HepG2 (cell line): ENCODE data around the gene KIAA2012. TPM values are rescaled to one million over a fixed set of nuclear protein-coding genes. Genes with fewer than 3 reads are reported as not detected.
A peak's percentile ranks its signal among the peaks of the same experiment; 100 is the strongest.

ENCODE experiments used
- ELK4 ChIP-seq: sonication (generic); formaldehyde crosslinking; IDR thresholded peaks from 2 replicates; pipeline ENCODE4 v1.9.0; 2021; ENCODE audit warnings: missing genetic modification reagents, borderline replicate concordance
- MEIS1 ChIP-seq: sonication (generic); formaldehyde crosslinking; IDR thresholded peaks from 2 replicates; pipeline ENCODE4 v1.9.0; 2021; ENCODE audit warnings: mild to moderate bottlenecking, missing genetic modification reagents, moderate library complexity, borderline replicate concordance
- MIXL1 ChIP-seq: IDR thresholded peaks from 2 replicates; pipeline ENCODE4 v1.6.1; 2016
- PATZ1 ChIP-seq: sonication (generic); formaldehyde crosslinking; IDR thresholded peaks from 2 replicates; pipeline ENCODE4 v1.4.0; 2020; ENCODE audit warnings: missing genetic modification reagents
- PCBP1 ChIP-seq: fragments of 200-400 bp; formaldehyde crosslinking; IDR thresholded peaks from 2 replicates; pipeline ENCODE4 v1.6.1; 2017; ENCODE audit warnings: mild to moderate bottlenecking, low read depth, low read length, borderline replicate concordance
- REST ChIP-seq, 2 experiments: IDR thresholded peaks; 2 replicates each; pipeline ENCODE4 v1.6.1; 2011 to 2012; ENCODE audit warnings: low read length in 2 of 2, borderline replicate concordance in 1 of 2, low read depth in 1 of 2, mild to moderate bottlenecking in 1 of 2, moderate library complexity in 1 of 2
- ZBTB26 ChIP-seq: IDR thresholded peaks from 2 replicates; pipeline ENCODE4 v1.6.1; 2016; ENCODE audit warnings: missing compliant biosample characterization, missing genetic modification reagents, borderline replicate concordance
- ZNF205 ChIP-seq: IDR thresholded peaks from 2 replicates; pipeline ENCODE4 v1.6.1; 2018; ENCODE audit warnings: missing biosample characterization, missing genetic modification reagents
- ZNF276 ChIP-seq: sonication (generic); formaldehyde crosslinking; IDR thresholded peaks from 2 replicates; pipeline ENCODE4 v1.4.0; 2020; ENCODE audit warnings: mild to moderate bottlenecking, low read depth, missing genetic modification reagents
- ZNF362 ChIP-seq: sonication (generic); formaldehyde crosslinking; IDR thresholded peaks from 2 replicates; pipeline ENCODE4 v1.4.0; 2020; ENCODE audit warnings: missing genetic modification reagents, mild to moderate bottlenecking, borderline replicate concordance
- ZXDC ChIP-seq: sonication (generic); formaldehyde crosslinking; IDR thresholded peaks from 2 replicates; pipeline ENCODE4 v1.5.0; 2020; ENCODE audit warnings: mild to moderate bottlenecking, missing genetic modification reagents
- polyA plus RNA-seq, 8 experiments: library from polyadenylated mRNA; depleted of rRNA in 3 of 8; stranded (reverse) in 7 of 8; unstranded in 1 of 8; fragments of >200 nt; fragmentation: Illumina TruSeq in 4 of 8; extraction: Trizol in 4 of 8; gene quantifications; 2 replicates each; pipeline versions ENCODE4 v1.2.1 to v1.2.3, GENCODE V29; 2011 to 2016; ENCODE audit warnings: low read depth in 4 of 8, missing spikeins in 1 of 8, mixed read lengths in 1 of 8; ENCODE audit not compliant: insufficient read depth in 1 of 8
- total RNA-seq, 5 experiments: library from RNA; depleted of rRNA; stranded (reverse); fragments of >200 nt; fragmentation: Illumina TruSeq; extraction: Trizol; gene quantifications; 2 replicates each; pipeline ENCODE4 v1.2.3, GENCODE V29; 2016; ENCODE audit warnings: low read depth in 1 of 5

The KIAA2012 gene
- total and polyA plus RNA-seq, 2 of the 13 experiments (the other 11 are each of a cell fraction or from before 2014, with no cell fraction given) = not detected

GRCh38 chr2:202238234-202239197 lies 165.5 kb downstream of the KIAA2012 start, which contains the start of gene SUMO1 (continued):
- peak; percentile 51; the same call in 1 of the 2 replicates for TF ChIP-seq ZNF362 (CRISPR knock-in tag)
- peak; percentile 79; the same call in 1 of the 2 replicates for TF ChIP-seq ZBTB26 (CRISPR knock-in tag)
- TF ChIP-seq REST (IDR thresholded peaks at IDR 0.05; ENCODE audit: borderline replicate concordance in 1 of 2, low read depth in 1 of 2, low read length in 2 of 2) = no peak; a peak in 1 of 4 replicates
- no peak for TF ChIP-seq MEIS1 (CRISPR knock-in tag)
- TF ChIP-seq ZNF276 (CRISPR knock-in tag) = peak; percentile 81; the same call in 1 of the 2 replicates
- 0 out of 2 replicates have a peak, but pooled peaks have one; percentile 61 for TF ChIP-seq ZXDC
- TF ChIP-seq PATZ1 = peak; percentile 75
- no peak for TF ChIP-seq MIXL1 (CRISPR knock-in tag)
- no peak for TF ChIP-seq ZNF205
- no peak for TF ChIP-seq ELK4 (CRISPR knock-in tag)
- TF ChIP-seq PCBP1 = 0 out of 2 replicates have a peak, but pooled peaks have one; percentile 65
